Iris pigment epithelial cell (primary cell): ENCODE results near the gene HS6ST3.

Source experiments
- DNase-seq: peaks from one replicate; pipeline ENCODE4 v3.0.0-alpha.2; 2011; ENCODE audit warnings: low read depth

The HS6ST3 gene

GRCh38 chr13:96836733-96837132 is 746.8 kb downstream of the HS6ST3 start:
- DNase-seq, result no peak

GRCh38 chr13:96837809-96838208 is 747.9 kb downstream of the HS6ST3 start:
- DNase-seq, result no peak

- no peak for DNase-seq
Measured at GRCh38 chr13:96844195-96844594, 754.3 kb downstream of the HS6ST3 start.

GRCh38 chr13:96844616-96845015 is 754.7 kb downstream of the HS6ST3 start:
- DNase-seq, result no peak

- DNase-seq, result no peak
Measured at GRCh38 chr13:96848286-96848685, 758.4 kb downstream of the HS6ST3 start.

- no peak for DNase-seq
Measured at GRCh38 chr13:96849091-96849490, 759.2 kb downstream of the HS6ST3 start.

GRCh38 chr13:96850538-96851145 is 760.7 kb downstream of the HS6ST3 start:
- DNase-seq, result no peak

GRCh38 chr13:96851856-96852445 is 762.0 kb downstream of the HS6ST3 start:
- DNase-seq, result no peak

- DNase-seq, result no peak
Measured at GRCh38 chr13:96858133-96858826, 768.4 kb downstream of the HS6ST3 start.

GRCh38 chr13:96860882-96861281 is 771.0 kb downstream of the HS6ST3 start:
- no peak for DNase-seq

GRCh38 chr13:96862093-96862492 is 772.2 kb downstream of the HS6ST3 start:
- DNase-seq, result no peak

- DNase-seq, result no peak
Measured at GRCh38 chr13:96862999-96863398, 773.1 kb downstream of the HS6ST3 start.

GRCh38 chr13:96871469-96871868 is 781.6 kb downstream of the HS6ST3 start:
- no peak for DNase-seq

- no peak for DNase-seq
Measured at GRCh38 chr13:96880419-96880818, 790.5 kb downstream of the HS6ST3 start.
